Measurements from ENCODE around the gene PTOV1. TPM values are rescaled to one million over a fixed set of nuclear protein-coding genes. Genes with fewer than 3 reads are reported as not detected.

The PTOV1 gene
- total and polyA plus RNA-seq, 2 of the 8 experiments (the other 6 are each of a cell fraction or from before 2014, with no cell fraction given), result 147 to 251 TPM

- H3K27ac ChIP-seq (ENCODE audit: low read depth, low read length), result no peak overlapping the region
- WGBS, 2 experiments (ENCODE audit: extremely low coverage in 1 of 2, insufficient coverage in 1 of 2, insufficient read length in 1 of 2, insufficient replicate concordance in 2 of 2, low coverage in 1 of 2, low lambda C conversion rate in 2 of 2, missing lambda C conversion rate in 1 of 2), result 96% methylated on average over 22 of the region's 23 CpGs; no CpG with 5 or more reads in 1 of the 2 experiments
- H2BK20ac ChIP-seq (ENCODE audit: low read length), result no peak overlapping the region
- no peak overlapping the region for H3K23ac ChIP-seq (ENCODE audit: insufficient read length)
- H3K79me2 ChIP-seq (ENCODE audit: control insufficient read depth in 1 of 2, insufficient read depth in 2 of 2, low read length in 2 of 2), result no peaks in the 10 kb centered on the region
- H4K91ac ChIP-seq (replicated peaks; ENCODE audit: insufficient read length, low read length), result no peak overlapping the region
- peaks cover 0 to 10% (median 8%) of the 10 kb centered on the region in 4 experiments; a peak in 5 of 7 replicates for H3K4me1 ChIP-seq (replicated peaks in 1 of 4; ENCODE audit: control insufficient read depth in 3 of 4, insufficient read depth in 4 of 4, low read length in 3 of 4)
- no peak overlapping the region for H3K56ac ChIP-seq (replicated peaks; ENCODE audit: insufficient read length, low read depth, low read length)
- H2BK120ac ChIP-seq (replicated peaks; ENCODE audit: low read depth, low read length), result no peak overlapping the region
- no peak overlapping the region for H2BK12ac ChIP-seq (ENCODE audit: low read depth, low read length)
- H2AFZ ChIP-seq (ENCODE audit: low read length), result no peak overlapping the region
- no peak overlapping the region; the same call in 1 of the 2 replicates for H3K18ac ChIP-seq (ENCODE audit: extremely low read depth, low read length)
- no peaks in the 10 kb centered on the region for H3K79me1 ChIP-seq (ENCODE audit: low read depth, low read length)
- H4K8ac ChIP-seq (ENCODE audit: extremely low read depth, insufficient read depth, low read length), result no peak overlapping the region
- H2BK15ac ChIP-seq (ENCODE audit: low read length), result no peak overlapping the region
- no peak overlapping the region for H3K9ac ChIP-seq (replicated peaks in 1 of 4; ENCODE audit: extremely low read depth in 1 of 4, low read depth in 3 of 4, low read length in 3 of 4)
- no peak overlapping the region for H3K4ac ChIP-seq (replicated peaks; ENCODE audit: insufficient read length, low read depth, low read length)
- no peak overlapping the region for H4K5ac ChIP-seq (ENCODE audit: insufficient read length, low read depth, low read length)
- H4K20me1 ChIP-seq (replicated peaks in 1 of 2; ENCODE audit: control insufficient read depth in 1 of 2, insufficient read depth in 2 of 2, low read length in 2 of 2), result peaks cover 3 to 13% of the 10 kb centered on the region in 2 experiments
- peaks cover 0 to 8% (median 6%) of the 10 kb centered on the region in 4 experiments; a peak in 4 of 7 replicates for H3K27me3 ChIP-seq (replicated peaks in 1 of 4; ENCODE audit: control insufficient read depth in 3 of 4, extremely low read depth in 1 of 4, insufficient read depth in 3 of 4, low read length in 3 of 4)
- POLR2A ChIA-PET (ENCODE audit: partially characterized antibody), result interaction anchor here (0.6 to 9.3 kb wide), 8 partner anchors 8 to 42 kb away, joined by 3 to 55 read pairs (median 3); partner anchors contain the start of genes AKT1S1, ATF5, NUP62 and TBC1D17
- no peak overlapping the region for H2BK5ac ChIP-seq (ENCODE audit: low read depth, low read length)
- H3K4me2 ChIP-seq (ENCODE audit: insufficient read depth in 1 of 2, low read depth in 2 of 2, low read length in 2 of 2), result no peak overlapping the region
- CTCF ChIA-PET (ENCODE audit: partially characterized antibody), result no interaction called here
- DNase-seq (ENCODE audit: low read depth in 1 of 2, low spot score in 2 of 2) (no peak), FAIRE-seq (no peak)
- H3K4me3 ChIP-seq (ENCODE audit: extremely low read depth in 1 of 4, insufficient read depth in 2 of 4, low read depth in 3 of 4, low read length in 4 of 4), result no peak overlapping the region
- H3K23me2 ChIP-seq (ENCODE audit: low read depth, low read length), result peaks cover 2% of the 10 kb centered on the region; the same call in 1 of the 2 replicates
- H2AK5ac ChIP-seq (ENCODE audit: low read depth, low read length), result no peak overlapping the region
- no peak overlapping the region for H3K14ac ChIP-seq (ENCODE audit: insufficient read length)
- H3K36me3 ChIP-seq (ENCODE audit: control insufficient read depth in 2 of 4, insufficient read depth in 4 of 4, low read length in 3 of 4), result peaks cover 18 to 39% (median 25%) of the 10 kb centered on the region in 4 experiments; a peak in 7 of 8 replicates
- H3K9me3 ChIP-seq (ENCODE audit: insufficient read depth in 2 of 2, low read depth in 1 of 2, low read length in 1 of 2), result peaks cover 0 to 10% of the 10 kb centered on the region in 2 experiments; a peak in 3 of 4 replicates
- TF ChIP-seq GABPA (IDR thresholded peaks at IDR 0.05; ENCODE audit: borderline replicate concordance, insufficient read depth, low read length) (no peak), CHD2 (IDR thresholded peaks at IDR 0.05; ENCODE audit: low read length) (no peak), SIRT6 (IDR thresholded peaks at IDR 0.05; ENCODE audit: low read length) (no peak), CEBPB (IDR thresholded peaks at IDR 0.05; ENCODE audit: low read depth, low read length) (no peak), FOSL1 (IDR thresholded peaks at IDR 0.05; ENCODE audit: insufficient read depth, low read depth, low read length) (no peak), KDM4A (IDR thresholded peaks at IDR 0.05; ENCODE audit: low read depth, low read length, severe bottlenecking) (no peak), SUZ12 (IDR thresholded peaks at IDR 0.05; ENCODE audit: low read length) (no peak), SIX5 (IDR thresholded peaks at IDR 0.05; ENCODE audit: low read depth, low read length) (no peak), GTF2F1 (IDR thresholded peaks at IDR 0.05; ENCODE audit: borderline replicate concordance, low read depth, low read length) (no peak), ATF3 (IDR thresholded peaks at IDR 0.05; ENCODE audit: insufficient read depth, low read depth, low read length) (no peak), TEAD4 (IDR thresholded peaks at IDR 0.05; ENCODE audit: low read depth, low read length) (no peak), EGR1 (IDR thresholded peaks at IDR 0.05; ENCODE audit: borderline replicate concordance, low read depth, low read length) (no peak), TBP (IDR thresholded peaks at IDR 0.05; ENCODE audit: low read depth, low read length) (no peak), YY1 (IDR thresholded peaks at IDR 0.05; ENCODE audit: low read depth, low read length) (no peak)
Observed at GRCh38 chr19:49887037-49887664, 36.2 kb downstream of the PTOV1 start.

Measured in H1 (cell line).